H1 (cell line): ENCODE data around the gene FBH1. TPM values are rescaled to one million over a fixed set of nuclear protein-coding genes. Genes with fewer than 3 reads are reported as not detected.

Experiments used
- CTCF ChIA-PET: fragments of 300-600 bp; sonication (Branson Sonifier 250); formaldehyde crosslinking; loops from one replicate; lab custom pipeline; 2021; ENCODE audit not compliant: partially characterized antibody; lab: Charles Lee
- POLR2A ChIA-PET: fragments of 300-600 bp; sonication (Branson Sonifier 250); formaldehyde crosslinking; loops from one replicate; lab custom pipeline; 2021; ENCODE audit warnings: inconsistent platforms; ENCODE audit not compliant: partially characterized antibody; lab: Charles Lee
- DNase-seq, 2 experiments: peaks; one replicate each; pipeline versions ENCODE4 v3.0.0 to v3.0.0-alpha.2; 2010 to 2022; ENCODE audit warnings: low spot score in 2 of 2, low read depth in 1 of 2, mixed read lengths in 1 of 2
- FAIRE-seq: peaks from 2 replicates; lab custom pipeline; 2011; peaks lifted over from hg19 to GRCh38; lab: Jason Lieb, UNC
- H2AFZ ChIP-seq: 2 replicates; pipeline ENCODE4 v1.8.1; 2012; ENCODE audit warnings: low read length, inconsistent platforms
- H2AK5ac ChIP-seq: 2 replicates; pipeline ENCODE4 v1.6.1; 2013; ENCODE audit warnings: low read depth, low read length
- H2BK120ac ChIP-seq: replicated peaks from 2 replicates; pipeline ENCODE3; 2013; ENCODE audit warnings: low read depth, low read length, inconsistent platforms
- H2BK12ac ChIP-seq: 2 replicates; pipeline ENCODE4 v1.6.1; 2013; ENCODE audit warnings: low read depth, low read length
- H2BK15ac ChIP-seq: 2 replicates; pipeline ENCODE4 v1.6.1; 2013; ENCODE audit warnings: low read length
- H2BK20ac ChIP-seq: 2 replicates; pipeline ENCODE4 v1.6.1; 2013; ENCODE audit warnings: low read length
- H2BK5ac ChIP-seq: 2 replicates; pipeline ENCODE4 v1.6.1; 2013; ENCODE audit warnings: low read depth, low read length
- H3K14ac ChIP-seq: 2 replicates; pipeline ENCODE4 v1.6.1; 2013; ENCODE audit warnings: inconsistent platforms; ENCODE audit not compliant: insufficient read length
- H3K18ac ChIP-seq: 2 replicates; pipeline ENCODE4 v1.6.1; 2013; ENCODE audit warnings: low read length; ENCODE audit errors: extremely low read depth
- H3K23ac ChIP-seq: 2 replicates; pipeline ENCODE4 v1.6.1; 2013; ENCODE audit warnings: inconsistent platforms; ENCODE audit not compliant: insufficient read length
- H3K23me2 ChIP-seq: 2 replicates; pipeline ENCODE4 v1.6.1; 2013; ENCODE audit warnings: low read depth, low read length
- H3K27ac ChIP-seq: 2 replicates; pipeline ENCODE4 v1.6.1; 2011; ENCODE audit warnings: low read depth, low read length, inconsistent platforms
- H3K27me3 ChIP-seq, 4 experiments: replicated peaks in 1 of 4; 1 replicate in 1 of 4; 2 replicates in 3 of 4; pipeline versions ENCODE4 v1.6.1 to v1.8.1; 2011 to 2013; ENCODE audit warnings: low read length in 3 of 4, mild to moderate bottlenecking in 3 of 4, inconsistent platforms in 2 of 4, mixed read lengths in 2 of 4, moderate library complexity in 1 of 4; ENCODE audit not compliant: control insufficient read depth in 3 of 4, insufficient read depth in 3 of 4; ENCODE audit errors: extremely low read depth in 1 of 4
- H3K36me3 ChIP-seq, 4 experiments: 2 replicates each; pipeline versions ENCODE4 v1.6.1 to v1.8.1; 2011 to 2013; ENCODE audit warnings: mild to moderate bottlenecking in 4 of 4, low read length in 3 of 4, moderate library complexity in 2 of 4, control low read depth in 1 of 4, inconsistent platforms in 1 of 4; ENCODE audit not compliant: insufficient read depth in 4 of 4, control insufficient read depth in 2 of 4
- H3K4ac ChIP-seq: replicated peaks from 2 replicates; pipeline ENCODE3; 2013; ENCODE audit warnings: low read length, low read depth, mixed read lengths, inconsistent platforms; ENCODE audit not compliant: insufficient read length
- H3K4me1 ChIP-seq, 4 experiments: replicated peaks in 1 of 4; 1 replicate in 1 of 4; 2 replicates in 3 of 4; pipeline versions ENCODE4 v1.6.1 to v1.8.1; 2011 to 2013; ENCODE audit warnings: low read length in 3 of 4, inconsistent platforms in 2 of 4, mixed read lengths in 1 of 4; ENCODE audit not compliant: insufficient read depth in 4 of 4, control insufficient read depth in 3 of 4
- H3K4me2 ChIP-seq, 2 experiments: 2 replicates each; pipeline versions ENCODE4 v1.6.1 to v1.8.1; 2011 to 2013; ENCODE audit warnings: low read depth in 2 of 2, low read length in 2 of 2, control low read depth in 1 of 2, inconsistent platforms in 1 of 2, mild to moderate bottlenecking in 1 of 2; ENCODE audit not compliant: insufficient read depth in 1 of 2
- H3K4me3 ChIP-seq, 4 experiments: fragments of 200-600, 300-600 bp in 1 of 4; sonication (generic), shearing (Covaris generic), sonication (Bioruptor Twin) in 1 of 4; 2 replicates each; pipeline versions ENCODE4 v1.5.1 to v1.8.1; 2011 to 2016; ENCODE audit warnings: low read length in 4 of 4, low read depth in 3 of 4, control low read depth in 2 of 4, inconsistent platforms in 2 of 4, mild to moderate bottlenecking in 2 of 4, mixed read lengths in 1 of 4, moderate library complexity in 1 of 4; ENCODE audit not compliant: insufficient read depth in 2 of 4; ENCODE audit errors: extremely low read depth in 1 of 4
- H3K56ac ChIP-seq: replicated peaks from 2 replicates; pipeline ENCODE3; 2013; ENCODE audit warnings: low read depth, mild to moderate bottlenecking, mixed read lengths, low read length, inconsistent platforms; ENCODE audit not compliant: insufficient read length
- H3K79me1 ChIP-seq: 2 replicates; pipeline ENCODE4 v1.6.1; 2013; ENCODE audit warnings: low read depth, low read length, control low read depth
- H3K79me2 ChIP-seq, 2 experiments: 2 replicates each; pipeline versions ENCODE4 v1.6.1 to v1.8.1; 2012 to 2013; ENCODE audit warnings: low read length in 2 of 2, mild to moderate bottlenecking in 2 of 2, inconsistent platforms in 1 of 2; ENCODE audit not compliant: insufficient read depth in 2 of 2, control insufficient read depth in 1 of 2
- H3K9ac ChIP-seq, 4 experiments: replicated peaks in 1 of 4; 1 replicate in 1 of 4; 2 replicates in 3 of 4; pipeline versions ENCODE4 v1.6.1 to v1.8.1; 2011 to 2013; ENCODE audit warnings: low read depth in 3 of 4, low read length in 3 of 4, control low read depth in 2 of 4, mild to moderate bottlenecking in 2 of 4, moderate library complexity in 2 of 4, inconsistent platforms in 1 of 4; ENCODE audit errors: extremely low read depth in 1 of 4
- H3K9me3 ChIP-seq, 2 experiments: 2 replicates each; pipeline versions ENCODE4 v1.6.1 to v1.8.1; 2012 to 2013; ENCODE audit warnings: mild to moderate bottlenecking in 2 of 2, moderate library complexity in 2 of 2, control low read depth in 1 of 2, inconsistent platforms in 1 of 2, low read depth in 1 of 2, low read length in 1 of 2, mixed read lengths in 1 of 2; ENCODE audit not compliant: insufficient read depth in 2 of 2
- H4K20me1 ChIP-seq, 2 experiments: replicated peaks in 1 of 2; 2 replicates each; pipeline versions ENCODE3 to v1.8.1; 2011 to 2013; ENCODE audit warnings: inconsistent platforms in 2 of 2, low read length in 2 of 2, mild to moderate bottlenecking in 1 of 2; ENCODE audit not compliant: insufficient read depth in 2 of 2, control insufficient read depth in 1 of 2
- H4K5ac ChIP-seq: 2 replicates; pipeline ENCODE4 v1.6.1; 2013; ENCODE audit warnings: low read length, low read depth, mixed read lengths, inconsistent platforms; ENCODE audit not compliant: insufficient read length
- H4K8ac ChIP-seq: 2 replicates; pipeline ENCODE4 v1.8.0; 2013; ENCODE audit warnings: mild to moderate bottlenecking, moderate library complexity, low read length, inconsistent platforms; ENCODE audit not compliant: insufficient read depth; ENCODE audit errors: extremely low read depth
- H4K91ac ChIP-seq: replicated peaks from 2 replicates; pipeline ENCODE3; 2013; ENCODE audit warnings: low read length, mixed read lengths, inconsistent platforms; ENCODE audit not compliant: insufficient read length
- CHD1 ChIP-seq: IDR thresholded peaks from 2 replicates; pipeline ENCODE4 v1.6.1; 2012; ENCODE audit warnings: low read depth, low read length, improper control_type of control experiment
- GTF2F1 ChIP-seq: IDR thresholded peaks from 2 replicates; pipeline ENCODE4 v1.6.1; 2012; ENCODE audit warnings: low read depth, low read length, improper control_type of control experiment, borderline replicate concordance
- MAFK ChIP-seq: IDR thresholded peaks from 2 replicates; pipeline ENCODE4 v1.6.1; 2012; ENCODE audit warnings: low read depth, mild to moderate bottlenecking, improper control_type of control experiment, low read length
- NANOG ChIP-seq: IDR thresholded peaks from 2 replicates; pipeline ENCODE4 v1.6.1; 2011; ENCODE audit warnings: low read length, low read depth, mild to moderate bottlenecking, inconsistent platforms; ENCODE audit not compliant: insufficient read depth, poor library complexity, severe bottlenecking
- NRF1 ChIP-seq: IDR thresholded peaks from 2 replicates; pipeline ENCODE4 v1.6.1; 2011; ENCODE audit warnings: mild to moderate bottlenecking, low read depth, low read length, improper control_type of control experiment
- RBBP5 ChIP-seq: IDR thresholded peaks from 2 replicates; pipeline ENCODE4 v1.7.1; 2012; ENCODE audit warnings: low read depth, mild to moderate bottlenecking, inconsistent platforms, low read length, moderate library complexity, borderline replicate concordance
- SAP30 ChIP-seq: fragments of 300-600 bp; sonication (generic); IDR thresholded peaks from 2 replicates; pipeline ENCODE4 v1.7.1; 2012; ENCODE audit warnings: low read length, moderate library complexity, mild to moderate bottlenecking, inconsistent platforms; ENCODE audit not compliant: insufficient read depth, insufficient replicate concordance
- SUZ12 ChIP-seq: fragments of 200-600 bp; sonication (generic); IDR thresholded peaks from 2 replicates; pipeline ENCODE4 v1.6.1; 2012; ENCODE audit warnings: mild to moderate bottlenecking, inconsistent platforms, low read length, moderate library complexity, mixed read lengths
- TBP ChIP-seq: IDR thresholded peaks from 2 replicates; pipeline ENCODE4 v1.6.1; 2011; ENCODE audit warnings: low read depth, low read length, improper control_type of control experiment
- TEAD4 ChIP-seq: IDR thresholded peaks from 2 replicates; pipeline ENCODE4 v1.6.1; 2012; ENCODE audit warnings: low read depth, low read length, inconsistent platforms, mixed read lengths
- YY1 ChIP-seq: IDR thresholded peaks from 2 replicates; pipeline ENCODE4 v1.6.1; 2011; ENCODE audit warnings: low read depth, mild to moderate bottlenecking, low read length
- WGBS, 2 experiments: shearing (Covaris generic) in 1 of 2; methylation state at CpG; one replicate each; pipeline versions ENCODE4 v1.1.6 to v1.1.7; 2013 to 2015; ENCODE audit warnings: low lambda C conversion rate in 2 of 2, mixed read lengths in 2 of 2, inconsistent platforms in 1 of 2, low coverage in 1 of 2, missing lambda C conversion rate in 1 of 2; ENCODE audit not compliant: insufficient replicate concordance in 2 of 2, insufficient coverage in 1 of 2, insufficient read length in 1 of 2; ENCODE audit errors: extremely low coverage in 1 of 2, missing lambda C conversion rate in 1 of 2; 5-methylcytosine and 5-hydroxymethylcytosine counted together
- polyA plus RNA-seq, 7 experiments: library from polyadenylated mRNA; depleted of rRNA in 3 of 7; stranded (reverse) in 5 of 7; unstranded in 2 of 7; fragments of >200 nt in 5 of 7; fragments of 200-250 nt in 2 of 7; gene quantifications; 1 replicate in 5 of 7; 2 replicates in 1 of 7; 4 replicates in 1 of 7; pipeline versions ENCODE4 v1.2.1 to v1.2.3, GENCODE V29; 2011 to 2013; ENCODE audit warnings: missing spikeins in 2 of 7, mixed read lengths in 2 of 7
- total RNA-seq: library from RNA; stranded (reverse); fragmentation: NEBNext Ultra II Directional; extraction: Animal tissue kit (Norgen Biotek cat#: 25700); gene quantifications from 2 replicates; pipeline ENCODE4 v1.2.1, GENCODE V29; 2021
- TF ChIP-seq, protein P1 (sequence below): IDR thresholded peaks from 2 replicates; pipeline ENCODE4 v1.6.1; 2011; ENCODE audit warnings: low read depth, mild to moderate bottlenecking, low read length; ENCODE audit not compliant: insufficient read depth

FBH1 gene
- total and polyA plus RNA-seq, 2 of the 8 experiments (the other 6 are each of a cell fraction or from before 2014, with no cell fraction given): 31.1 to 51.8 TPM

- no peak overlapping the region for H2BK12ac ChIP-seq
- H3K79me1 ChIP-seq: peaks cover 21% of the 10 kb centered on the region
- peak overlapping the region; percentile 96 to 100; a peak in 2 of 4 replicates for H3K4me2 ChIP-seq
- no peaks in the 10 kb centered on the region for H3K27me3 ChIP-seq
- peaks cover 8 to 35% of the 10 kb centered on the region in 2 experiments for H3K79me2 ChIP-seq
- no peak overlapping the region for H2BK20ac ChIP-seq
- H3K56ac ChIP-seq: no peak overlapping the region
- no peak overlapping the region for H2AFZ ChIP-seq
- no peak overlapping the region for H3K27ac ChIP-seq
- peaks cover 9 to 15% of the 10 kb centered on the region in 2 experiments for H4K20me1 ChIP-seq
- no peak overlapping the region for H2AK5ac ChIP-seq
- DNase-seq (no peak), FAIRE-seq (no peak)
- H3K9ac ChIP-seq: no peak overlapping the region
- peaks cover 13% of the 10 kb centered on the region for H3K23me2 ChIP-seq
- H3K18ac ChIP-seq: no peak overlapping the region
- no peak overlapping the region for H4K8ac ChIP-seq
- no peak overlapping the region for H2BK120ac ChIP-seq
- H3K4ac ChIP-seq: no peak overlapping the region
- no peak overlapping the region for H2BK15ac ChIP-seq
- POLR2A ChIA-PET: interaction anchor here (1.5 to 4.4 kb wide), 4 partner anchors 14 to 77 kb away, joined by 4 to 17 read pairs (median 15); no protein-coding TSS in a partner anchor
- H4K91ac ChIP-seq: no peak overlapping the region
- 94% methylated on average over 4 of the region's 8 CpGs; no CpG with 5 or more reads in 1 of the 2 experiments for WGBS, 2 experiments
- H3K9me3 ChIP-seq: no peaks in the 10 kb centered on the region
- H3K23ac ChIP-seq: no peak overlapping the region
- H4K5ac ChIP-seq: no peak overlapping the region
- H3K14ac ChIP-seq: no peak overlapping the region
- peaks cover 9 to 44% (median 19%) of the 10 kb centered on the region in 4 experiments; a peak in 7 of 8 replicates for H3K36me3 ChIP-seq
- peak overlapping the region in 1 of 4 experiments; percentile 98; a peak in 1 of 8 replicates for H3K4me3 ChIP-seq
- H3K4me1 ChIP-seq: peaks cover 5 to 14% (median 5%) of the 10 kb centered on the region in 4 experiments; a peak in 6 of 7 replicates
- CTCF ChIA-PET: interaction anchor here (0.6 to 4.2 kb wide), 2 partner anchors 14 to 1692 kb away, joined by 3 to 25 read pairs; no protein-coding TSS in a partner anchor
- H2BK5ac ChIP-seq: no peak overlapping the region
- no peak for TF ChIP-seq NANOG
- no peak for TF ChIP-seq CHD1
- no peak for TF ChIP-seq TBP
- TF ChIP-seq, protein P1, sequence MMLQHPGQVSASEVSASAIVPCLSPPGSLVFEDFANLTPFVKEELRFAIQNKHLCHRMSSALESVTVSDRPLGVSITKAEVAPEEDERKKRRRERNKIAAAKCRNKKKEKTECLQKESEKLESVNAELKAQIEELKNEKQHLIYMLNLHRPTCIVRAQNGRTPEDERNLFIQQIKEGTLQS: no peak
- TF ChIP-seq YY1: no peak
- no peak for TF ChIP-seq MAFK
- no peak for TF ChIP-seq RBBP5
- TF ChIP-seq SUZ12: no peak
- no peak for TF ChIP-seq NRF1
- no peak for TF ChIP-seq GTF2F1
- TF ChIP-seq TEAD4: no peak
- no peak for TF ChIP-seq SAP30
Observed at GRCh38 chr10:5887641-5888040, 2.4 kb upstream of the FBH1 start.
